ENCODE measurements around the gene LYSMD2.
A peak's percentile ranks its signal among the peaks of the same experiment; 100 is the strongest.

Gene LYSMD2

GRCh38 chr15:51776952-51777569, 39.6 kb upstream of the LYSMD2 start:
- H3K27ac ChIP-seq (ENCODE audit: low read depth, low read length, poor library complexity, severe bottlenecking), result no peak overlapping the region
- no peaks in the 10 kb centered on the region for H3K9me3 ChIP-seq (ENCODE audit: low read length)
- no peaks in the 10 kb centered on the region for H3K4me1 ChIP-seq (ENCODE audit: insufficient read depth, low read length, severe bottlenecking)
- H3K79me2 ChIP-seq (ENCODE audit: insufficient read depth, low read length), result no peaks in the 10 kb centered on the region
- H3K4me3 ChIP-seq (ENCODE audit: low read depth, low read length, poor library complexity, severe bottlenecking), result no peak overlapping the region
- H3K27me3 ChIP-seq (ENCODE audit: insufficient read depth, low read length), result no peaks in the 10 kb centered on the region
- no peak overlapping the region for H2AFZ ChIP-seq (ENCODE audit: low read length)
- peak; percentile 82 for TF ChIP-seq CTCF (IDR thresholded peaks at IDR 0.05; ENCODE audit: low read length)
- no peak for TF ChIP-seq EZH2 (IDR thresholded peaks at IDR 0.05; ENCODE audit: borderline replicate concordance, low read length)
- H4K20me1 ChIP-seq (ENCODE audit: insufficient read depth, low read length), result no peaks in the 10 kb centered on the region
- no peak overlapping the region for H3K9ac ChIP-seq (ENCODE audit: low read length)
- no peak overlapping the region for H3K4me2 ChIP-seq (ENCODE audit: low read length)
- no peaks in the 10 kb centered on the region for H3F3A ChIP-seq (ENCODE audit: insufficient read depth, low read length)
- no peaks in the 10 kb centered on the region for H3K9me2 ChIP-seq (ENCODE audit: low read depth, low read length)
- no peaks in the 10 kb centered on the region for H3K36me3 ChIP-seq (ENCODE audit: insufficient read depth, low read length)

- Histone ChIP-seq H3K36me3 (ENCODE audit: insufficient read depth, low read length) (no peaks in the 10 kb centered on the region), H3K4me2 (ENCODE audit: low read length) (no peak overlapping the region), H3K9me3 (ENCODE audit: low read length) (no peaks in the 10 kb centered on the region), H3K27me3 (ENCODE audit: insufficient read depth, low read length) (no peaks in the 10 kb centered on the region), H4K20me1 (ENCODE audit: insufficient read depth, low read length) (no peaks in the 10 kb centered on the region), H3K79me2 (ENCODE audit: insufficient read depth, low read length) (no peaks in the 10 kb centered on the region), H3F3A (ENCODE audit: insufficient read depth, low read length) (no peaks in the 10 kb centered on the region), H3K4me1 (ENCODE audit: insufficient read depth, low read length, severe bottlenecking) (no peaks in the 10 kb centered on the region), H3K9ac (ENCODE audit: low read length) (no peak overlapping the region), H2AFZ (ENCODE audit: low read length) (no peak overlapping the region), H3K9me2 (ENCODE audit: low read depth, low read length) (no peaks in the 10 kb centered on the region), H3K4me3 (ENCODE audit: low read depth, low read length, poor library complexity, severe bottlenecking) (no peak overlapping the region), H3K27ac (ENCODE audit: low read depth, low read length, poor library complexity, severe bottlenecking) (no peak overlapping the region)
- peak; percentile 86 for TF ChIP-seq CTCF (IDR thresholded peaks at IDR 0.05; ENCODE audit: low read length)
- TF ChIP-seq EZH2 (IDR thresholded peaks at IDR 0.05; ENCODE audit: borderline replicate concordance, low read length), result no peak
Observed at GRCh38 chr15:51775967-51776816, 38.7 kb upstream of the LYSMD2 start.

GRCh38 chr15:51774916-51775315, 37.5 kb upstream of the LYSMD2 start:
- no peaks in the 10 kb centered on the region for H3K79me2 ChIP-seq (ENCODE audit: insufficient read depth, low read length)
- no peaks in the 10 kb centered on the region for H3F3A ChIP-seq (ENCODE audit: insufficient read depth, low read length)
- no peaks in the 10 kb centered on the region for H4K20me1 ChIP-seq (ENCODE audit: insufficient read depth, low read length)
- no peaks in the 10 kb centered on the region for H3K4me1 ChIP-seq (ENCODE audit: insufficient read depth, low read length, severe bottlenecking)
- no peak overlapping the region for H3K4me3 ChIP-seq (ENCODE audit: low read depth, low read length, poor library complexity, severe bottlenecking)
- H3K9me3 ChIP-seq (ENCODE audit: low read length), result no peaks in the 10 kb centered on the region
- TF ChIP-seq EZH2 (IDR thresholded peaks at IDR 0.05; ENCODE audit: borderline replicate concordance, low read length) (no peak), CTCF (IDR thresholded peaks at IDR 0.05; ENCODE audit: low read length) (no peak)
- no peaks in the 10 kb centered on the region for H3K36me3 ChIP-seq (ENCODE audit: insufficient read depth, low read length)
- no peak overlapping the region for H3K27ac ChIP-seq (ENCODE audit: low read depth, low read length, poor library complexity, severe bottlenecking)
- H3K9me2 ChIP-seq (ENCODE audit: low read depth, low read length), result no peaks in the 10 kb centered on the region
- H2AFZ ChIP-seq (ENCODE audit: low read length), result no peak overlapping the region
- no peak overlapping the region for H3K4me2 ChIP-seq (ENCODE audit: low read length)
- no peak overlapping the region for H3K9ac ChIP-seq (ENCODE audit: low read length)
- H3K27me3 ChIP-seq (ENCODE audit: insufficient read depth, low read length), result no peaks in the 10 kb centered on the region
